ENCODE measurements around the gene ARID2. TPM values are rescaled to one million over a fixed set of nuclear protein-coding genes. Genes with fewer than 3 reads are reported as not detected.

Gene ARID2
- total RNA-seq, 1 donor from 2014 or later = 49.7 TPM

DNA sequence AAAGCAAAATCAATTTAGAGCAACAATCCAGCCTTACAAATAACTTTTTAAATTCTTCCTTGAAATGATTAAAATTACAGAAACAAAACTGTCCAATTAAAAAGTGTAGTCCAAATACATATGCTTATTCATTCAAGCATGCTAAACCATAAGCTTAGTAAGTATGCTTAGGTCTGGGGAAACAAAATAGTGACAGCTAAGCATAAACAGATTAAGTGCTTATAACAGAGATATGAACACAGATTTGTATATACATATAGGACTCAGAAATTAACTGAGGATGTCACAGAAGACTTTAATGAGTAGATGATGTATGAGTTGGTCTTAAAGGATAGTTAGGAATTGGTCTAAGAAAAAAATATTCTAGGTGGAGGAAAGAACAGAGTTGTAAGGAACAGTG, 219.0 kb downstream of the ARID2 start:
- peaks cover 4% of the 10 kb centered on the region for H3K4me1 Mint-ChIP-seq (ENCODE audit: unreplicated experiment)
- H3K27ac Mint-ChIP-seq = no peak overlapping the region
- TF ChIP-seq, protein P1, sequence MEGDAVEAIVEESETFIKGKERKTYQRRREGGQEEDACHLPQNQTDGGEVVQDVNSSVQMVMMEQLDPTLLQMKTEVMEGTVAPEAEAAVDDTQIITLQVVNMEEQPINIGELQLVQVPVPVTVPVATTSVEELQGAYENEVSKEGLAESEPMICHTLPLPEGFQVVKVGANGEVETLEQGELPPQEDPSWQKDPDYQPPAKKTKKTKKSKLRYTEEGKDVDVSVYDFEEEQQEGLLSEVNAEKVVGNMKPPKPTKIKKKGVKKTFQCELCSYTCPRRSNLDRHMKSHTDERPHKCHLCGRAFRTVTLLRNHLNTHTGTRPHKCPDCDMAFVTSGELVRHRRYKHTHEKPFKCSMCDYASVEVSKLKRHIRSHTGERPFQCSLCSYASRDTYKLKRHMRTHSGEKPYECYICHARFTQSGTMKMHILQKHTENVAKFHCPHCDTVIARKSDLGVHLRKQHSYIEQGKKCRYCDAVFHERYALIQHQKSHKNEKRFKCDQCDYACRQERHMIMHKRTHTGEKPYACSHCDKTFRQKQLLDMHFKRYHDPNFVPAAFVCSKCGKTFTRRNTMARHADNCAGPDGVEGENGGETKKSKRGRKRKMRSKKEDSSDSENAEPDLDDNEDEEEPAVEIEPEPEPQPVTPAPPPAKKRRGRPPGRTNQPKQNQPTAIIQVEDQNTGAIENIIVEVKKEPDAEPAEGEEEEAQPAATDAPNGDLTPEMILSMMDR (conservative IDR thresholded peaks at IDR 0.05) = no peak
- H3K27me3 Mint-ChIP-seq = no peaks in the 10 kb centered on the region
- no peaks in the 10 kb centered on the region for H3K9me3 Mint-ChIP-seq
- H3K4me3 Mint-ChIP-seq = no peak overlapping the region
- no peak for DNase-seq (ENCODE audit: extremely low spot score, unreplicated experiment)
- H3K36me3 Mint-ChIP-seq = peaks cover 24% of the 10 kb centered on the region
